Stimulated activated CD4-positive, alpha-beta T cell treated with anti-CD3 and anti-CD28 coated beads, Interleukin-1b, Interleukin-23, amount 100 ng/mL, for 24 hours (primary cell): Measurements from ENCODE around the gene ANTKMT.
"Not testable (repeated sequence)": the region's sequence is repeated elsewhere in the genome, so short reads cannot be mapped to it uniquely, and the experiment has no call there.

Experiments
- DNase-seq, 4 experiments: peaks; one replicate each; pipeline ENCODE4 v3.0.0-alpha.2; 2020; ENCODE audit warnings: low read depth in 4 of 4, low spot score in 1 of 4

The ANTKMT gene

GRCh38 chr16:741986-742629 is 21.2 kb downstream of the ANTKMT start:
- DNase-seq = no peak

- not testable (repeated sequence) for DNase-seq
Observed at GRCh38 chr16:742894-743293, 21.9 kb downstream of the ANTKMT start.

- no peak for DNase-seq
Observed at GRCh38 chr16:743794-744500, 23.0 kb downstream of the ANTKMT start.

- DNase-seq = no peak
Observed at GRCh38 chr16:745739-746138, 24.8 kb downstream of the ANTKMT start.

- no peak for DNase-seq
Observed at GRCh38 chr16:746637-747036, 25.7 kb downstream of the ANTKMT start.

GRCh38 chr16:747978-748746 is 27.2 kb downstream of the ANTKMT start:
- DNase-seq = no peak

- no peak for DNase-seq
Observed at GRCh38 chr16:749010-749409, 28.1 kb downstream of the ANTKMT start.

- DNase-seq = no peak
Observed at GRCh38 chr16:750485-750884, 29.5 kb downstream of the ANTKMT start.

GRCh38 chr16:751152-752006 is 30.4 kb downstream of the ANTKMT start:
- no peak for DNase-seq

GRCh38 chr16:752007-752312 is 31.0 kb downstream of the ANTKMT start:
- DNase-seq = no peak

GRCh38 chr16:754121-754607 is 33.2 kb downstream of the ANTKMT start:
- not testable (repeated sequence) for DNase-seq

GRCh38 chr16:754656-755055 is 33.7 kb downstream of the ANTKMT start:
- DNase-seq = no peak

GRCh38 chr16:756428-756827 is 35.5 kb downstream of the ANTKMT start:
- no peak for DNase-seq

GRCh38 chr16:759110-759910 is 38.4 kb downstream of the ANTKMT start:
- no peak for DNase-seq

GRCh38 chr16:760065-760464 is 39.1 kb downstream of the ANTKMT start:
- no peak for DNase-seq

- DNase-seq = no peak
Observed at GRCh38 chr16:760545-761343, 39.8 kb downstream of the ANTKMT start, which contains the start of gene MSLN. Gene MSLN, plus strand, starts transcription at chr16:760734. Its CDS starts 1,947 bp downstream, at chr16:762681.

- DNase-seq = no peak
Observed at GRCh38 chr16:761625-762513, 40.9 kb downstream of the ANTKMT start.

GRCh38 chr16:762595-763268 is 41.8 kb downstream of the ANTKMT start:
- DNase-seq = no peak
